Measurements from ENCODE around the gene COX6B1.

Gene COX6B1

GRCh38 chr19:35656700-35657099 is 8.6 kb downstream of the COX6B1 start:
- TF ChIP-seq, protein P1, sequence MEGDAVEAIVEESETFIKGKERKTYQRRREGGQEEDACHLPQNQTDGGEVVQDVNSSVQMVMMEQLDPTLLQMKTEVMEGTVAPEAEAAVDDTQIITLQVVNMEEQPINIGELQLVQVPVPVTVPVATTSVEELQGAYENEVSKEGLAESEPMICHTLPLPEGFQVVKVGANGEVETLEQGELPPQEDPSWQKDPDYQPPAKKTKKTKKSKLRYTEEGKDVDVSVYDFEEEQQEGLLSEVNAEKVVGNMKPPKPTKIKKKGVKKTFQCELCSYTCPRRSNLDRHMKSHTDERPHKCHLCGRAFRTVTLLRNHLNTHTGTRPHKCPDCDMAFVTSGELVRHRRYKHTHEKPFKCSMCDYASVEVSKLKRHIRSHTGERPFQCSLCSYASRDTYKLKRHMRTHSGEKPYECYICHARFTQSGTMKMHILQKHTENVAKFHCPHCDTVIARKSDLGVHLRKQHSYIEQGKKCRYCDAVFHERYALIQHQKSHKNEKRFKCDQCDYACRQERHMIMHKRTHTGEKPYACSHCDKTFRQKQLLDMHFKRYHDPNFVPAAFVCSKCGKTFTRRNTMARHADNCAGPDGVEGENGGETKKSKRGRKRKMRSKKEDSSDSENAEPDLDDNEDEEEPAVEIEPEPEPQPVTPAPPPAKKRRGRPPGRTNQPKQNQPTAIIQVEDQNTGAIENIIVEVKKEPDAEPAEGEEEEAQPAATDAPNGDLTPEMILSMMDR (IDR thresholded peaks at IDR 0.05; ENCODE audit: low read length), result no peak
- TF ChIP-seq EZH2phosphoT487 (IDR thresholded peaks at IDR 0.05; ENCODE audit: low read length) (no peak), EZH2 (optimal IDR thresholded peaks at IDR 0.05; ENCODE audit: low read depth, low read length) (no peak)
- no peak overlapping the region for H3K27ac ChIP-seq (ENCODE audit: low read length)
- no peaks in the 10 kb centered on the region for H4K20me1 ChIP-seq (ENCODE audit: insufficient read depth, low read length)
- H3K27me3 ChIP-seq (replicated peaks; ENCODE audit: insufficient read depth, low read length), result no peaks in the 10 kb centered on the region
- H3K36me3 ChIP-seq (replicated peaks; ENCODE audit: insufficient read depth, low read length), result 0 out of 2 replicates have a peak, but pooled peaks cover 7% of the 10 kb centered on the region
- no peak overlapping the region for H2AFZ ChIP-seq (ENCODE audit: low read length)
- H3K9me3 ChIP-seq (replicated peaks; ENCODE audit: insufficient read depth, low read length), result no peaks in the 10 kb centered on the region
- no peak overlapping the region for H3K4me2 ChIP-seq (ENCODE audit: low read depth, low read length)
- H3K79me2 ChIP-seq (ENCODE audit: low read length), result peaks cover 13% of the 10 kb centered on the region
- no peak overlapping the region for H3K9ac ChIP-seq (ENCODE audit: low read length)
- no peaks in the 10 kb centered on the region for H3K4me1 ChIP-seq (ENCODE audit: low read length)
- no peaks in the 10 kb centered on the region for H3K9me2 ChIP-seq (replicated peaks; ENCODE audit: insufficient read depth, low read length)
- H3F3A ChIP-seq (ENCODE audit: insufficient read depth, low read length), result no peaks in the 10 kb centered on the region
- DNase-seq, result no peak
- H3K4me3 ChIP-seq (ENCODE audit: low read length), result no peak overlapping the region

GRCh38 chr19:35657904-35658700 is 10.0 kb downstream of the COX6B1 start:
- 0 out of 2 replicates have a peak, but pooled peaks cover 7% of the 10 kb centered on the region for H3K36me3 ChIP-seq (replicated peaks; ENCODE audit: insufficient read depth, low read length)
- no peak for DNase-seq
- H3K9me3 ChIP-seq (replicated peaks; ENCODE audit: insufficient read depth, low read length), result no peaks in the 10 kb centered on the region
- H3K4me2 ChIP-seq (ENCODE audit: low read depth, low read length), result no peak overlapping the region
- H3K79me2 ChIP-seq (ENCODE audit: low read length), result peaks cover 8% of the 10 kb centered on the region; the same call in 1 of the 2 replicates
- no peak overlapping the region for H3K9ac ChIP-seq (ENCODE audit: low read length)
- H3K4me3 ChIP-seq (ENCODE audit: low read length), result no peak overlapping the region
- no peak overlapping the region for H3K27ac ChIP-seq (ENCODE audit: low read length)
- H3F3A ChIP-seq (ENCODE audit: insufficient read depth, low read length), result no peaks in the 10 kb centered on the region
- no peaks in the 10 kb centered on the region for H3K9me2 ChIP-seq (replicated peaks; ENCODE audit: insufficient read depth, low read length)
- no peaks in the 10 kb centered on the region for H4K20me1 ChIP-seq (ENCODE audit: insufficient read depth, low read length)
- H3K4me1 ChIP-seq (ENCODE audit: low read length), result no peaks in the 10 kb centered on the region
- no peak overlapping the region for H2AFZ ChIP-seq (ENCODE audit: low read length)
- TF ChIP-seq EZH2phosphoT487 (IDR thresholded peaks at IDR 0.05; ENCODE audit: low read length) (no peak), EZH2 (optimal IDR thresholded peaks at IDR 0.05; ENCODE audit: low read depth, low read length) (no peak)
- TF ChIP-seq, protein P1 (IDR thresholded peaks at IDR 0.05; ENCODE audit: low read length), result no peak
- H3K27me3 ChIP-seq (replicated peaks; ENCODE audit: insufficient read depth, low read length), result no peaks in the 10 kb centered on the region

GRCh38 chr19:35661995-35662340 is 13.8 kb downstream of the COX6B1 start:
- Histone ChIP-seq H3K4me3 (ENCODE audit: low read length) (no peak overlapping the region), H3K27me3 (replicated peaks; ENCODE audit: insufficient read depth, low read length) (no peaks in the 10 kb centered on the region), H3K4me1 (ENCODE audit: low read length) (no peaks in the 10 kb centered on the region), H3K9me3 (replicated peaks; ENCODE audit: insufficient read depth, low read length) (no peaks in the 10 kb centered on the region), H2AFZ (ENCODE audit: low read length) (no peak overlapping the region), H3F3A (ENCODE audit: insufficient read depth, low read length) (no peaks in the 10 kb centered on the region), H3K79me2 (ENCODE audit: low read length) (no peaks in the 10 kb centered on the region), H3K4me2 (ENCODE audit: low read depth, low read length) (no peak overlapping the region), H3K36me3 (replicated peaks; ENCODE audit: insufficient read depth, low read length) (0 out of 2 replicates have a peak, but pooled peaks cover 7% of the 10 kb centered on the region), H3K9ac (ENCODE audit: low read length) (no peak overlapping the region), H4K20me1 (ENCODE audit: insufficient read depth, low read length) (no peaks in the 10 kb centered on the region), H3K27ac (ENCODE audit: low read length) (no peak overlapping the region), H3K9me2 (replicated peaks; ENCODE audit: insufficient read depth, low read length) (no peaks in the 10 kb centered on the region)
- DNase-seq, result no peak
- no peak for TF ChIP-seq EZH2 (optimal IDR thresholded peaks at IDR 0.05; ENCODE audit: low read depth, low read length)
- TF ChIP-seq, protein P1 (IDR thresholded peaks at IDR 0.05; ENCODE audit: low read length), result no peak
- no peak for TF ChIP-seq EZH2phosphoT487 (IDR thresholded peaks at IDR 0.05; ENCODE audit: low read length)
